GM18498 (cell line): ENCODE measurements around the gene RBM7.

Source experiments
- ATAC-seq: cut with Tn5 transposase; IDR thresholded peaks from one replicate; pipeline ENCODE4 v1.9.1; 2021; ENCODE audit warnings: mild to moderate bottlenecking, moderate library complexity; ENCODE audit not compliant: unreplicated experiment

The RBM7 gene

GRCh38 chr11:114442536-114442935 is 42.1 kb downstream of the RBM7 start:
- ATAC-seq = no peak

GRCh38 chr11:114447444-114447843 is 47.0 kb downstream of the RBM7 start:
- no peak for ATAC-seq

GRCh38 chr11:114447892-114448291 is 47.4 kb downstream of the RBM7 start:
- no peak for ATAC-seq

GRCh38 chr11:114448749-114449482 is 48.5 kb downstream of the RBM7 start:
- ATAC-seq = no peak

- no peak for ATAC-seq
Observed at GRCh38 chr11:114449845-114450244, 49.4 kb downstream of the RBM7 start.

GRCh38 chr11:114452399-114452798 is 51.9 kb downstream of the RBM7 start:
- no peak for ATAC-seq
